ENCODE measurements around the gene PAQR6.

Gene PAQR6

GRCh38 chr1:156251527-156251926 is 3.7 kb upstream of the PAQR6 start:
- TF ChIP-seq ZFX (IDR thresholded peaks at IDR 0.05; ENCODE audit: borderline replicate concordance) (no peak), CTCF (IDR thresholded peaks at IDR 0.05) (no peak)
- H3K27ac ChIP-seq, result no peak overlapping the region; the same call in 1 of the 2 replicates

- no peak for TF ChIP-seq CTCF (IDR thresholded peaks at IDR 0.05)
- no peak for TF ChIP-seq ZFX (IDR thresholded peaks at IDR 0.05; ENCODE audit: borderline replicate concordance)
- H3K27ac ChIP-seq, result peak overlapping the region; percentile 55; the same call in 1 of the 2 replicates
These were observed 1.7 kb upstream of the PAQR6 start for GRCh38 chr1:156249593-156249992.

GRCh38 chr1:156248323-156248683 is 447 bp upstream of the PAQR6 start:
- H3K27ac ChIP-seq, result peak overlapping the region; percentile 55

GRCh38 chr1:156246781-156247459 is 936 bp downstream of the PAQR6 start:
- TF ChIP-seq CTCF (IDR thresholded peaks at IDR 0.05) (no peak; the same call in 1 of the 2 replicates), ZFX (IDR thresholded peaks at IDR 0.05; ENCODE audit: borderline replicate concordance) (no peak)

More at GRCh38 chr1:156248323-156248683, 447 bp upstream of the PAQR6 start:
- TF ChIP-seq ZFX (IDR thresholded peaks at IDR 0.05; ENCODE audit: borderline replicate concordance), result no peak
- no peak for TF ChIP-seq CTCF (IDR thresholded peaks at IDR 0.05)

DNA sequence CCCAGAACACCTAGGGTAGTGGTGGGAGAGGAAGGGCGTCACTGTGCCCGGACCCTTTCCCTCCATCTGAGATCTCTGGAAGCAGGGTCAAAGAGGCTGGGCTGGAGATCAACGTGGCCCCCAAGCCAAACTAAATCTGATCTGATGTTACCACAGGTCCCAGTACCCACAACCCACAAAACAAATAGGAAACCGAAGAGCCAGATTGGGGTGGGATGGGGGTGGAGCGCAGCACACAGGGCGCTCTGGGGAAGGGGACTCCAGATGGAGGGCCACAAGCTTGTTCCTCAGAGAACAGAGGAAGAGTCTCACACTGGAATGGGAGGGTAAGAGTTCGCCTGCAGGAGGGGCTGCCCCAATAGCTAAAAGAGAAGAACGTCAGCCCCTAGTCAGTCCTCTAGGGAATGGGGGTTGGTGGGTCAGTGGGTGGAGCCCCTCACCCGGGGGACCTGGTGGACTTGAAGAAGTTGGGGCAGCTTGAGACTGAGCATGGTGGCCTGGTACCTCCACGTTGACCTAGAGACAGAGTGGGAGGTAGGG is 1.5 kb downstream of the PAQR6 start:
- TF ChIP-seq CTCF (IDR thresholded peaks at IDR 0.05) (no peak), ZFX (IDR thresholded peaks at IDR 0.05; ENCODE audit: borderline replicate concordance) (no peak)
- H3K27ac ChIP-seq, result peak overlapping the region; percentile 55

More at GRCh38 chr1:156246781-156247459, 936 bp downstream of the PAQR6 start:
- peak overlapping the region; percentile 55 for H3K27ac ChIP-seq

GRCh38 chr1:156245451-156246232 is 2.2 kb downstream of the PAQR6 start:
- TF ChIP-seq ZFX (IDR thresholded peaks at IDR 0.05; ENCODE audit: borderline replicate concordance) (no peak), CTCF (IDR thresholded peaks at IDR 0.05) (no peak)
- H3K27ac ChIP-seq, result peak overlapping the region; percentile 55

Data from 22Rv1 (cell line).